H54 (cell line): ENCODE data around the gene CCDC149.

Source experiments
- DNase-seq: peaks from one replicate; pipeline ENCODE4 v3.0.0; 2011; ENCODE audit warnings: low spot score, mixed read lengths; ENCODE audit not compliant: insufficient read length
- FAIRE-seq: peaks from 3 replicates; lab custom pipeline; 2011; peaks lifted over from hg19 to GRCh38; lab: Jason Lieb, UNC
- POLR2A ChIP-seq: IDR thresholded peaks from 2 replicates; pipeline ENCODE4 v1.6.1; 2011; ENCODE audit warnings: low read depth, mild to moderate bottlenecking, low read length

Gene CCDC149

GRCh38 chr4:24896977-24897376 lies 15.9 kb downstream of the CCDC149 start:
- FAIRE-seq (no peak), DNase-seq (no peak)
- TF ChIP-seq POLR2A: no peak

DNA sequence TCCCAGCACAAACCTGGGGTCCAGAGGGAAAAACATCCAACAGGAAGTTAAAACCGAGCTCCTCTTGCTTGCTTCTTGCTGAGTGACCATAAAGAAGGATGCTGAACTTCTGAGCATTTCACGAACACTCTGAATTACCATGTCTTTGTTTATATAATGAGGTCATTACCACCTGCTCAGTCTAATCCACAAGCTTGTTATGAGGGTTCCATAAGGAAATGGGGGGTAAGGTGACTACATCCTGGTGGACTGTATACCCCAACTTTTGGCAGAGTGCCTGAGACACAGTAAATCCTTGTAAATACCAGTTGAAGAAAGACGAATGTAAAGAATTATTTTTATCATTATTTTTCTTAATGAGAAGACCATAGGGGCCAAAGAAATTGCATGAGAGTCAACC lies 16.8 kb downstream of the CCDC149 start:
- FAIRE-seq (no peak), DNase-seq (no peak)
- no peak for TF ChIP-seq POLR2A

DNA sequence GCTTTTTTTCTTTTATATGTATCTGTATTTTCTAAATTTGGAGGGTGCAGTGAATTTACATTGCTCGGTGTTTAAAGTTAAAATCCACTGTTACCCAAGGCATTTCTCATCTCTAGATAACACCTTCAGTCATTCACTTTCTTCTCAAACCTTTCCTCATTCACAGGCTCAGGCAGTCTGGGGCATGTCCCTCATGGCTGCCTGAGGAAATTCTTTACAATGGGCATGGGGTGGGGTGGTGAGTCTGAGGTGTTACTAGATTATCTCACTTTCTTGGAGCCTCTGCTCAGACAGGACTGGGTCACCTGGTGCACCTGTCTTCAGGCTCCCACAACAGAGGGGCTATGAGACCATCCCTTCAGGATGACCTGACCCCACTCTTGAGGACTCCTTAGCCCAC lies 17.4 kb downstream of the CCDC149 start:
- no peak for FAIRE-seq
- DNase-seq: no peak
- no peak for TF ChIP-seq POLR2A

DNA sequence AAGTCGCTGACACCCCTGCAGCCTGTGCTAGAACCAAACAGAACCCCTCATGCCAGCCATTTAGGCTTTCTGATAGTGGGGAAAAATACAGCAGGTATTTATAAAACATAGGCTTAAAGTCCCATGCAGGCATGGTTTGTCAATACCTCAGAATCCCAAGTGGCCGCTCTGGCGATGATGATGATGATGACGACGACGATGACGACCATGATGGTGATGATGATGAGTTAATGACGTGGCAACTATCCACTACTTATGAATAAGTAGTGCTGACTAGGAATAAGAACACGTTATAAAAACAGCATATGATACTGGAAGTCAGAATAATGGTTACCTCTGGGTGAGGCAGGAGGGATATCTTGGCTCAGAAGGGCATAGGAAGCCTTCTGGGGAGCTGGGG lies 18.0 kb downstream of the CCDC149 start:
- FAIRE-seq: no peak
- no peak for DNase-seq

GRCh38 chr4:24894243-24894642 lies 18.6 kb downstream of the CCDC149 start:
- TF ChIP-seq POLR2A: no peak
- DNase-seq (no peak), FAIRE-seq (no peak)

More for the DNA sequence above, 18.0 kb downstream of the CCDC149 start:
- no peak for TF ChIP-seq POLR2A

- TF ChIP-seq POLR2A: no peak
- DNase-seq (no peak), FAIRE-seq (no peak)
Measured at GRCh38 chr4:24892778-24893177, 20.1 kb downstream of the CCDC149 start.

DNA sequence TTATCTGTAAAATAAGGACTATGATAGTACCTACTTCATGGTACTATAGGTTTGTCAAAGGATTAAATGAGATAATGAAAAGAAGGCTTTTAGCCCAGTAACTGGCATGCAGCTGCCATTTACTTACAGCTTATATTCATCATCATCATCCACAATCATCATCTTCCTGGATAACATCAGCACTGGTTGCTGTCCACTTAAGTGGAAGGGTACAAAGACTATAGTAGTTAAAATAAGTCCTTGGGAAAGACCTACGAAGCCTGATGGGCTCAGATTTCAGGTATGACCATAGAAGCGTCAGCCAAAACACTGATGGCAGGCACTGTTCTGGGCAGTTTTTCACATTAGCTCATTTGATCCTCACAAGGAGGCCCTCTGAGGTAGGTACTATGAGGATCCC lies 20.6 kb downstream of the CCDC149 start:
- TF ChIP-seq POLR2A: no peak
- no peak for FAIRE-seq

DNA sequence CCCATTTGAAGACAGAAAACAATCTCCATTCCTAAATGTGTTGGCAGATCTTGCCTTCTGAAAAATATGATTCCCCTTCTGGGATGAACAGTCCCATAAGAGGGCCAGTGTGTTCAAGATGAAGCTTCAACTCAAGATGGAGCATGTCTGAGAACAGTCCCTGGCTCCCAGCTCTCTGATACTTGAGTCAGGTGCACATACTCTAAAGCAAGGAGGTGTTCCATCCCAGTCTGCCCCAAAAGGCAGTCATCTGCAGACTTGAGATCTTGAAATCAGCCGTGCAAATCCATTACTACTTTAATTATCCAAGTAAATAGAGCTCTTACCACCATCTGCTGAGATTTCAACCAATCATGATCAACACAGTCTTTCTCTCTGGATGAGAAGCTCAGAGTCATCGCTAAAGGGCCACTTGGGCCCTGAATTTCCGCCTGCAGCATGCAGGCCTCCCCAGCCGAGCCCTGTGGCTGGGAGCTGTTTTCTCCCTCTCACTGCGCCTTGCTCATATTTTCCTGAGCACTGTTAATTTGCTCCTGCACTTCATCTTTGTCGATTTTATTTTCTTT lies 22.2 kb downstream of the CCDC149 start:
- DNase-seq: no peak

More for the DNA sequence above, 20.6 kb downstream of the CCDC149 start:
- DNase-seq: no peak

DNA sequence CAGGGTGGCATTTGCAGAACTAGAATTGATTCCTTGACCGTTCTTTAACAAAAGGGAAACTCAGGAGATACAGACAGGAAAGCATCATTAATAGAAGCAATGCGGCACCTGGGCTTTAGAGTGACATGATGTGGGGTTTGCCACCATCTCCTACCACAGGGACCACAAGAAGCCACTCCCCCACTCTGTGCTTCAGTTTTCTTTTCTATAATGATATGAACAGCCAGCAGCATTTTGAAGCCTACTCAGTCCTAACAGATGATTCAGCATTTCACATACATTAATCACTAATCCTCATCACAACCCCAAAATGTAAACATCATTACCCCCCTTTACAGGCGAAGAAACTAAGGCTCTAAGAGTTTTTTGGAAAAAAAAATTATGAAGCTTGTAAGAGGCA lies 22.9 kb downstream of the CCDC149 start:
- FAIRE-seq (no peak), DNase-seq (no peak)
- TF ChIP-seq POLR2A: no peak

More for the DNA sequence above, 22.2 kb downstream of the CCDC149 start:
- TF ChIP-seq POLR2A: no peak
- FAIRE-seq: no peak

- DNase-seq (no peak), FAIRE-seq (no peak)
- no peak for TF ChIP-seq POLR2A
Measured at GRCh38 chr4:24888475-24889344, 24.1 kb downstream of the CCDC149 start.

DNA sequence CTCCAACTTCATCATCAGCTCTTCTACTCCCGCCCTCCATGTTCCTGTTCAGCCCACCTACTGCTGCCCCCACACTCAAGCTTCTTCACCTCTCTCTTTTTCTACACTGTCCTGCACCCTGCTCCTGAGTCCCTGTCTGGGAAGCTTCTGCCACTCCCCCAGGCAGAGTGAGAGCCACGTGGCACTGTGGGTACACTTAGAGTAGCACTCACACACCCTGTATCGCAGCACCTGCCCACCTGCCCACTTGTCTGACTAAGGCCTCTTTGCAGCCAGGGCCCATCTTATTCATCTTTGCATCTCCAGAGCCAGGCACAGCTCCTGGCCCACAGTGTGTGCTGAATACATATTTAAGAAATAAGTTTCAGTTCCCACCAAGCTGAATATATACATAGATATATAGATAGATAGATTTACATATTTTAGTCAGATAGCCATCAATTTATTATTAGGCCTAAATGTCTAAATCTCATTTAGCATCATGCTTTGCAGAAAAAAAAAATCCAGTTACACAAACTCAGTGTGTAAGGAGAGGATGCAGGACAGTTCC lies 24.9 kb downstream of the CCDC149 start:
- no peak for FAIRE-seq
- no peak for TF ChIP-seq POLR2A
- DNase-seq: no peak

GRCh38 chr4:24886596-24886995 lies 26.2 kb downstream of the CCDC149 start:
- FAIRE-seq (no peak), DNase-seq (no peak)
- no peak for TF ChIP-seq POLR2A

- DNase-seq: no peak
- FAIRE-seq: no peak
- no peak for TF ChIP-seq POLR2A
Measured at GRCh38 chr4:24885342-24885741, 27.5 kb downstream of the CCDC149 start.

- no peak for TF ChIP-seq POLR2A
- DNase-seq: no peak
- no peak for FAIRE-seq
Measured at GRCh38 chr4:24884902-24885301, 27.9 kb downstream of the CCDC149 start.
